IMR-90 (cell line): ENCODE results near the gene BMERB1. TPM values are rescaled to one million over a fixed set of nuclear protein-coding genes. Genes with fewer than 3 reads are reported as not detected.

Source experiments
- ATAC-seq: fragments of 200-7000 bp; cut with Tn5 transposase; 2 replicates; pipeline ENCODE4 v1.9.1; 2020; ENCODE audit warnings: low read depth, mild to moderate bottlenecking, moderate library complexity
- BruUV-seq: library from RNA; stranded (reverse); fragments of 400-500 nt; replicated peaks from 2 replicates; lab custom pipeline; 2021; lab: Mats Ljungman, UMichigan
- CTCF ChIA-PET: fragments of 300-600 bp; formaldehyde crosslinking; extraction: SDS; loops from one replicate; lab custom pipeline; 2021; ENCODE audit warnings: antibody characterized with exemption; lab: Yijun Ruan, JAX
- POLR2A ChIA-PET: fragments of 300-600 bp; sonication (Branson Sonifier 250); formaldehyde crosslinking; loops from one replicate; lab custom pipeline; 2022; ENCODE audit warnings: antibody characterized with exemption; ENCODE audit not compliant: unreplicated experiment; lab: Charles Lee
- DNase-seq: peaks from one replicate; pipeline ENCODE4 v3.0.0; 2013
- H2AFZ ChIP-seq: replicated peaks from 2 replicates; pipeline ENCODE3; 2013; ENCODE audit warnings: low read length, mild to moderate bottlenecking; ENCODE audit not compliant: poor library complexity
- H2AK5ac ChIP-seq: 2 replicates; pipeline ENCODE4 v1.6.1; 2013; ENCODE audit warnings: low read depth, low read length, inconsistent platforms
- H2AK9ac ChIP-seq: replicated peaks from 2 replicates; pipeline ENCODE3; 2013; ENCODE audit warnings: mild to moderate bottlenecking, low read depth, low read length, moderate library complexity; ENCODE audit not compliant: poor library complexity
- H2BK120ac ChIP-seq: 2 replicates; pipeline ENCODE4 v1.6.1; 2013; ENCODE audit warnings: low read depth, low read length, inconsistent platforms
- H2BK15ac ChIP-seq: 3 replicates; pipeline ENCODE4 v1.6.1; 2013; ENCODE audit warnings: low read depth, low read length, inconsistent platforms
- H2BK20ac ChIP-seq: 2 replicates; pipeline ENCODE4 v1.6.1; 2013; ENCODE audit warnings: low read depth, mild to moderate bottlenecking, inconsistent platforms, low read length, moderate library complexity
- H2BK5ac ChIP-seq: 2 replicates; pipeline ENCODE4 v1.6.1; 2013; ENCODE audit warnings: mild to moderate bottlenecking, low read depth, low read length, inconsistent platforms; ENCODE audit not compliant: poor library complexity, severe bottlenecking
- H3K14ac ChIP-seq: replicated peaks from 2 replicates; pipeline ENCODE4 v1.6.1; 2013; ENCODE audit warnings: low read depth, low read length, inconsistent platforms
- H3K18ac ChIP-seq: 2 replicates; pipeline ENCODE4 v1.6.1; 2013; ENCODE audit warnings: low read depth, low read length, control low read depth
- H3K23ac ChIP-seq: 2 replicates; pipeline ENCODE4 v1.6.1; 2013; ENCODE audit warnings: low read depth, low read length, inconsistent platforms
- H3K27ac ChIP-seq: 2 replicates; pipeline ENCODE4 v1.5.1; 2013; ENCODE audit warnings: mild to moderate bottlenecking, control low read depth, low read length; ENCODE audit not compliant: insufficient read depth
- H3K27me3 ChIP-seq: 2 replicates; pipeline ENCODE4 v1.6.1; 2013; ENCODE audit warnings: low read length; ENCODE audit not compliant: control insufficient read depth, insufficient read depth
- H3K36me3 ChIP-seq: 2 replicates; pipeline ENCODE4 v1.6.1; 2013; ENCODE audit warnings: low read length, mixed read lengths; ENCODE audit not compliant: control insufficient read depth, insufficient read depth
- H3K4ac ChIP-seq: 2 replicates; pipeline ENCODE4 v1.6.1; 2013; ENCODE audit warnings: low read depth, low read length, inconsistent platforms
- H3K4me1 ChIP-seq: 2 replicates; pipeline ENCODE4 v1.6.1; 2013; ENCODE audit warnings: low read length, mixed read lengths; ENCODE audit not compliant: control insufficient read depth, insufficient read depth
- H3K4me2 ChIP-seq: 2 replicates; pipeline ENCODE4 v1.6.1; 2013; ENCODE audit warnings: low read depth, mild to moderate bottlenecking, control low read depth, low read length, moderate library complexity
- H3K4me3 ChIP-seq: 2 replicates; pipeline ENCODE4 v1.5.1; 2013; ENCODE audit warnings: low read depth, mild to moderate bottlenecking, control low read depth, low read length, moderate library complexity; ENCODE audit not compliant: insufficient read depth
- H3K56ac ChIP-seq: 2 replicates; pipeline ENCODE4 v1.6.1; 2013; ENCODE audit warnings: low read length, inconsistent platforms; ENCODE audit not compliant: insufficient read depth; ENCODE audit errors: extremely low read depth
- H3K79me1 ChIP-seq, 2 experiments: 2 replicates each; pipeline ENCODE4 v1.6.1; 2013; ENCODE audit warnings: low read length in 2 of 2, inconsistent platforms in 1 of 2, low read depth in 1 of 2
- H3K9ac ChIP-seq: 2 replicates; pipeline ENCODE4 v1.6.1; 2013; ENCODE audit warnings: low read depth, low read length, control low read depth
- H3K9me1 ChIP-seq: 2 replicates; pipeline ENCODE4 v1.6.1; 2013; ENCODE audit warnings: low read length, inconsistent platforms; ENCODE audit not compliant: insufficient read depth
- H3K9me3 ChIP-seq: 2 replicates; pipeline ENCODE4 v1.6.1; 2013; ENCODE audit warnings: low read length; ENCODE audit not compliant: control insufficient read depth, insufficient read depth
- H4K20me1 ChIP-seq: 2 replicates; pipeline ENCODE4 v1.6.1; 2013; ENCODE audit warnings: low read length, inconsistent platforms; ENCODE audit not compliant: insufficient read depth
- H4K5ac ChIP-seq: 2 replicates; pipeline ENCODE4 v1.6.1; 2013; ENCODE audit warnings: mild to moderate bottlenecking, low read depth, low read length, control low read depth
- H4K8ac ChIP-seq, 2 experiments: 2 replicates each; pipeline ENCODE4 v1.6.1; 2013; ENCODE audit warnings: low read depth in 2 of 2, low read length in 2 of 2, control low read depth in 1 of 2, inconsistent platforms in 1 of 2
- H4K91ac ChIP-seq: 2 replicates; pipeline ENCODE4 v1.6.1; 2013; ENCODE audit warnings: low read depth, low read length, inconsistent platforms; ENCODE audit not compliant: insufficient read depth
- BHLHE40 ChIP-seq: fragments of 150-350 bp; IDR thresholded peaks from 2 replicates; pipeline ENCODE4 v1.6.1; 2016; ENCODE audit warnings: mild to moderate bottlenecking, low read depth, low read length
- CEBPB ChIP-seq: IDR thresholded peaks from 2 replicates; pipeline ENCODE4 v1.6.1; 2012; ENCODE audit warnings: low read depth, low read length, improper control_type of control experiment
- CHD1 ChIP-seq: IDR thresholded peaks from 2 replicates; pipeline ENCODE4 v1.6.1; 2012; ENCODE audit warnings: low read depth, low read length, improper control_type of control experiment
- CTCF ChIP-seq: conservative IDR thresholded peaks from 2 replicates; pipeline ENCODE4 v1.5.1; 2012; ENCODE audit warnings: mild to moderate bottlenecking, low read depth, low read length, improper control_type of control experiment
- ELK1 ChIP-seq: fragments of 150-350 bp; IDR thresholded peaks from 2 replicates; pipeline ENCODE4 v1.6.1; 2016; ENCODE audit warnings: low read depth, mild to moderate bottlenecking, low read length, moderate library complexity, borderline replicate concordance
- FOS ChIP-seq: fragments of 150-350 bp; IDR thresholded peaks from 2 replicates; pipeline ENCODE4 v1.6.1; 2016; ENCODE audit warnings: low read depth, low read length
- MAFK ChIP-seq: IDR thresholded peaks from 2 replicates; pipeline ENCODE4 v1.6.1; 2012; ENCODE audit warnings: low read depth, low read length, improper control_type of control experiment
- MAZ ChIP-seq: IDR thresholded peaks from 2 replicates; pipeline ENCODE4 v1.6.1; 2012; ENCODE audit warnings: low read depth, mild to moderate bottlenecking, low read length, improper control_type of control experiment, moderate library complexity, borderline replicate concordance
- MXI1 ChIP-seq: IDR thresholded peaks from 2 replicates; pipeline ENCODE4 v1.6.1; 2012; ENCODE audit warnings: low read depth, mild to moderate bottlenecking, low read length, moderate library complexity, borderline replicate concordance
- NFE2L2 ChIP-seq: fragments of 150-350 bp; IDR thresholded peaks from 2 replicates; pipeline ENCODE4 v1.6.1; 2016; ENCODE audit warnings: low read depth, mild to moderate bottlenecking, low read length
- POLR2A ChIP-seq: IDR thresholded peaks from 2 replicates; pipeline ENCODE4 v1.6.1; 2012; ENCODE audit warnings: mild to moderate bottlenecking, low read depth, low read length
- RAD21 ChIP-seq: IDR thresholded peaks from 2 replicates; pipeline ENCODE4 v1.6.1; 2012; ENCODE audit warnings: low read length, improper control_type of control experiment
- RCOR1 ChIP-seq: IDR thresholded peaks from 2 replicates; pipeline ENCODE4 v1.6.1; 2012; ENCODE audit warnings: mild to moderate bottlenecking, low read length, improper control_type of control experiment; ENCODE audit not compliant: insufficient replicate concordance
- RFX5 ChIP-seq: IDR thresholded peaks from 2 replicates; pipeline ENCODE4 v1.8.0; 2012; ENCODE audit warnings: low read depth, mild to moderate bottlenecking, low read length, moderate library complexity
- SMC3 ChIP-seq: fragments of 150-350 bp; IDR thresholded peaks from 2 replicates; pipeline ENCODE4 v1.6.1; 2016; ENCODE audit warnings: low read depth, mild to moderate bottlenecking, antibody characterized with exemption, low read length, moderate library complexity
- USF2 ChIP-seq: fragments of 150-350 bp; IDR thresholded peaks from 2 replicates; pipeline ENCODE4 v1.6.1; 2017; ENCODE audit warnings: mild to moderate bottlenecking, antibody characterized with exemption, low read length, low read depth
- WGBS, 2 experiments: methylation state at CpG; one replicate each; pipeline versions ENCODE4 v1.1.5 to v1.1.7; 2013; ENCODE audit warnings: missing lambda C conversion rate in 2 of 2; ENCODE audit not compliant: insufficient read length in 1 of 2; ENCODE audit errors: extremely low coverage in 2 of 2; 5-methylcytosine and 5-hydroxymethylcytosine counted together
- dilution Hi-C: fragments of 300-500 bp; cut with HindIII; formaldehyde crosslinking; loops from one replicate; pipeline ENCODE4 v1.14.3; 2018; ENCODE audit warnings: low sequenced_read_pairs; ENCODE audit not compliant: unreplicated experiment
- in situ Hi-C: fragments of 300-500 bp; cut with MboI; formaldehyde crosslinking; loops from 3 replicates; pipeline ENCODE4 v1.14.3; 2019; ENCODE audit warnings: low sequenced_read_pairs, inconsistent platforms, mixed read lengths
- intact Hi-C: fragments of 100-400 bp; cut with micrococcal nuclease; formaldehyde crosslinking; loops from 2 replicates; pipeline ENCODE4 v1.10.0; 2022
- polyA plus RNA-seq, 3 experiments: library from polyadenylated mRNA; depleted of rRNA; stranded (reverse); fragments of >200 nt; gene quantifications; 2 replicates each; pipeline ENCODE4 v1.2.3, GENCODE V29; 2012; ENCODE audit warnings: low replicate concordance in 1 of 3
- total RNA-seq: library from RNA; depleted of rRNA; stranded (reverse); fragments of >200 nt; gene quantifications from 2 replicates; pipeline ENCODE4 v1.2.3, GENCODE V29; 2012

The BMERB1 gene
- total and polyA plus RNA-seq, 2 of the 4 experiments (the other 2 are of a cell fraction), result 22.6 to 32.9 TPM

GRCh38 chr16:15594711-15595320 lies 160.4 kb downstream of the BMERB1 start:
- Histone ChIP-seq H3K79me1 (no peaks in the 10 kb centered on the region), H2BK15ac (no peak overlapping the region; the same call in 2 of the 3 replicates), H2BK20ac (no peak overlapping the region), H4K5ac (no peak overlapping the region), H2BK5ac (no peak overlapping the region), H3K23ac (no peak overlapping the region), H3K14ac (no peak overlapping the region), H3K36me3 (peaks cover 42% of the 10 kb centered on the region), H4K20me1 (no peaks in the 10 kb centered on the region; the same call in 1 of the 2 replicates), H2AFZ (no peak overlapping the region), H3K27ac (no peak overlapping the region), H4K91ac (no peak overlapping the region), H2BK120ac (no peak overlapping the region), H3K4ac (no peak overlapping the region), H3K56ac (no peak overlapping the region), H2AK9ac (no peak overlapping the region), H3K9ac (no peak overlapping the region), H3K9me3 (no peaks in the 10 kb centered on the region), H4K8ac (no peak overlapping the region), H3K9me1 (no peaks in the 10 kb centered on the region; the same call in 1 of the 2 replicates), H3K4me1 (peaks cover 2% of the 10 kb centered on the region; the same call in 1 of the 2 replicates), H3K4me3 (no peak overlapping the region), H2AK5ac (no peak overlapping the region), H3K18ac (no peak overlapping the region), H3K27me3 (no peaks in the 10 kb centered on the region), H3K4me2 (no peak overlapping the region)
- TSS peak; percentile 69 for BruUV-seq
- DNase-seq (no peak), ATAC-seq (no peak)
- ChIA-PET CTCF (no interaction called here), POLR2A (no interaction called here)
- in situ Hi-C loops, result no loop called here
- 100% methylated on average over 1 of the region's 6 CpGs; no CpG with 5 or more reads in 1 of the 2 experiments for WGBS, 2 experiments
- intact Hi-C loops, result no loop called here
- dilution Hi-C loops, result no loop called here
- TF ChIP-seq CTCF (no peak), CEBPB (no peak), FOS (no peak), RCOR1 (no peak), CHD1 (no peak), USF2 (no peak), POLR2A (no peak), RAD21 (no peak), BHLHE40 (no peak), MXI1 (no peak), MAFK (no peak), NFE2L2 (no peak), ELK1 (no peak), SMC3 (no peak), MAZ (no peak), RFX5 (no peak)
